ENCODE data around the gene SLC37A1.

DNA sequence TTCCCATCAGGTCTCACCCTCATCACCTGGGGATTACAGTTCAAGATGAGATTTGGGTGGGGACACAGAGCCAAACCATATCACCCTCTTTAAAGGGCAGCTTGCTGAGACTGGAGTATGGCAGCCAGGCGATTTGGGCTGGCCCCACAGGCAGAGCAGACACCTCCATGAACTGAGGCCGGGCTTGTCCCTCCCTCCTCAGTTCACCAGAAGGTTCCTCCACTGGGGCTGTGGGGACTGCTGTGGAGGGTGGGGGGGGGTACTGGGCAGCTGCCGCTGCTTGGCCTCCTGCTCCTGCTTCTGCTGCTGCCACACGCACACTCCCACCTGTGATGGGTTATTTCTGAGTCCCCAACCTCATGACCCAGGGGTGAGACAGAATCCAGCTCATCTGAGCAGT is 85.8 kb downstream of the SLC37A1 start:
- TF ChIP-seq, protein P1, sequence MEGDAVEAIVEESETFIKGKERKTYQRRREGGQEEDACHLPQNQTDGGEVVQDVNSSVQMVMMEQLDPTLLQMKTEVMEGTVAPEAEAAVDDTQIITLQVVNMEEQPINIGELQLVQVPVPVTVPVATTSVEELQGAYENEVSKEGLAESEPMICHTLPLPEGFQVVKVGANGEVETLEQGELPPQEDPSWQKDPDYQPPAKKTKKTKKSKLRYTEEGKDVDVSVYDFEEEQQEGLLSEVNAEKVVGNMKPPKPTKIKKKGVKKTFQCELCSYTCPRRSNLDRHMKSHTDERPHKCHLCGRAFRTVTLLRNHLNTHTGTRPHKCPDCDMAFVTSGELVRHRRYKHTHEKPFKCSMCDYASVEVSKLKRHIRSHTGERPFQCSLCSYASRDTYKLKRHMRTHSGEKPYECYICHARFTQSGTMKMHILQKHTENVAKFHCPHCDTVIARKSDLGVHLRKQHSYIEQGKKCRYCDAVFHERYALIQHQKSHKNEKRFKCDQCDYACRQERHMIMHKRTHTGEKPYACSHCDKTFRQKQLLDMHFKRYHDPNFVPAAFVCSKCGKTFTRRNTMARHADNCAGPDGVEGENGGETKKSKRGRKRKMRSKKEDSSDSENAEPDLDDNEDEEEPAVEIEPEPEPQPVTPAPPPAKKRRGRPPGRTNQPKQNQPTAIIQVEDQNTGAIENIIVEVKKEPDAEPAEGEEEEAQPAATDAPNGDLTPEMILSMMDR (IDR thresholded peaks at IDR 0.05), result no peak
- TF ChIP-seq POLR2A (IDR thresholded peaks at IDR 0.05) (no peak), EP300 (IDR thresholded peaks at IDR 0.05) (no peak)
